WTC11 (cell line): ENCODE measurements around the gene TARDBP. TPM values are rescaled to one million over a fixed set of nuclear protein-coding genes. Genes with fewer than 3 reads are reported as not detected.
"Not testable (repeated sequence)": the region's sequence is repeated elsewhere in the genome, so short reads cannot be mapped to it uniquely, and the experiment has no call there.

Experiments used
- ATAC-seq: fragments of 200-7000 bp; cut with Tn5 transposase; 2 replicates; pipeline ENCODE4 v1.10.0; 2021; ENCODE audit warnings: mild to moderate bottlenecking, moderate library complexity
- CTCF ChIA-PET: fragments of 300-600 bp; sonication (Branson Sonifier 250); formaldehyde crosslinking; loops from one replicate; lab custom pipeline; 2021; ENCODE audit warnings: antibody characterized with exemption; lab: Charles Lee
- POLR2A ChIA-PET: fragments of 350-600 bp; sonication (Branson Sonifier 250); formaldehyde crosslinking; loops from one replicate; lab custom pipeline; 2021; ENCODE audit warnings: antibody characterized with exemption; lab: Charles Lee
- DNase-seq: peaks from one replicate; pipeline ENCODE4 v3.0.0; 2021; ENCODE audit warnings: low spot score
- H3K27ac Mint-ChIP-seq: 2 replicates; pipeline ENCODE4 v1.8.0; 2021; ENCODE audit warnings: mixed read lengths
- H3K27me3 Mint-ChIP-seq: 2 replicates; pipeline ENCODE4 v1.8.0; 2021; ENCODE audit warnings: low read depth, mild to moderate bottlenecking, moderate library complexity, mixed read lengths
- H3K36me3 Mint-ChIP-seq: 2 replicates; pipeline ENCODE4 v1.8.0; 2021; ENCODE audit warnings: mixed read lengths
- H3K4me1 Mint-ChIP-seq: 2 replicates; pipeline ENCODE4 v1.8.0; 2022; ENCODE audit warnings: mixed read lengths
- H3K4me3 Mint-ChIP-seq: 2 replicates; pipeline ENCODE4 v1.8.0; 2021; ENCODE audit warnings: mild to moderate bottlenecking, moderate library complexity, mixed read lengths
- H3K9me3 Mint-ChIP-seq: 2 replicates; pipeline ENCODE4 v1.8.0; 2021; ENCODE audit warnings: mixed read lengths
- ATF2 ChIP-seq: sonication (generic); formaldehyde crosslinking; IDR thresholded peaks from 2 replicates; pipeline ENCODE4 v1.8.1; 2022; ENCODE audit warnings: low read depth, missing genetic modification reagents, borderline replicate concordance
- CREM ChIP-seq: sonication (generic); formaldehyde crosslinking; IDR thresholded peaks from 2 replicates; pipeline ENCODE4 v1.8.1; 2022; ENCODE audit warnings: mild to moderate bottlenecking, missing genetic modification reagents, moderate library complexity
- EMX1 ChIP-seq: fragments of 250-450 bp; sonication (Bioruptor Pico); IDR thresholded peaks from 2 replicates; pipeline ENCODE4 v1.8.0; 2021; ENCODE audit warnings: mild to moderate bottlenecking
- ERG ChIP-seq: fragments of 250-450 bp; sonication (Bioruptor Pico); IDR thresholded peaks from 2 replicates; pipeline ENCODE4 v1.8.0; 2021; ENCODE audit warnings: mild to moderate bottlenecking
- FOXJ3 ChIP-seq: sonication (generic); formaldehyde crosslinking; IDR thresholded peaks from 2 replicates; pipeline ENCODE4 v1.9.0; 2021; ENCODE audit warnings: missing genetic modification reagents, mild to moderate bottlenecking, borderline replicate concordance
- GRHL2 ChIP-seq: fragments of 250-450 bp; sonication (Bioruptor Pico); IDR thresholded peaks from 2 replicates; pipeline ENCODE4 v1.8.0; 2022; ENCODE audit warnings: mild to moderate bottlenecking, moderate library complexity; ENCODE audit not compliant: insufficient replicate concordance, severe bottlenecking
- GTF2I ChIP-seq: fragments of 250-450 bp; sonication (Bioruptor Pico); conservative IDR thresholded peaks from 2 replicates; pipeline ENCODE4 v1.4.0; 2021; ENCODE audit warnings: mild to moderate bottlenecking
- HMGXB4 ChIP-seq: sonication (generic); formaldehyde crosslinking; IDR thresholded peaks from 2 replicates; pipeline ENCODE4 v1.8.1; 2023; ENCODE audit warnings: mild to moderate bottlenecking, moderate library complexity, missing genetic modification reagents
- PRRX2 ChIP-seq: fragments of 250-450 bp; sonication (Bioruptor Pico); IDR thresholded peaks from 2 replicates; pipeline ENCODE4 v1.8.0; 2021; ENCODE audit warnings: mild to moderate bottlenecking
- USF2 ChIP-seq: sonication (generic); formaldehyde crosslinking; IDR thresholded peaks from 2 replicates; pipeline ENCODE4 v1.8.1; 2023; ENCODE audit warnings: mild to moderate bottlenecking, missing genetic modification reagents, moderate library complexity
- ZNF263 ChIP-seq: sonication (generic); formaldehyde crosslinking; IDR thresholded peaks from 2 replicates; pipeline ENCODE4 v1.8.1; 2022; ENCODE audit warnings: low read depth, mild to moderate bottlenecking, moderate library complexity, missing genetic modification reagents
- ZNF281 ChIP-seq: sonication (generic); formaldehyde crosslinking; IDR thresholded peaks from 2 replicates; pipeline ENCODE4 v1.8.0; 2023; ENCODE audit warnings: mild to moderate bottlenecking, missing genetic modification reagents
- ZNF317 ChIP-seq: sonication (generic); formaldehyde crosslinking; IDR thresholded peaks from 2 replicates; pipeline ENCODE4 v1.8.1; 2023; ENCODE audit warnings: low read depth, mild to moderate bottlenecking, moderate library complexity, missing genetic modification reagents, borderline replicate concordance
- ZNF416 ChIP-seq: fragments of 250-450 bp; sonication (Bioruptor Pico); IDR thresholded peaks from 2 replicates; pipeline ENCODE4 v1.9.0; 2021; ENCODE audit warnings: mild to moderate bottlenecking, inconsistent platforms
- ZNF425 ChIP-seq: fragments of 250-450 bp; sonication (Bioruptor Pico); conservative IDR thresholded peaks from 2 replicates; pipeline ENCODE4 v1.9.0; 2021; ENCODE audit warnings: mild to moderate bottlenecking
- total RNA-seq: library from RNA; stranded (reverse); gene quantifications from 3 replicates; pipeline ENCODE4 v1.2.3, GENCODE V29; 2021

TARDBP gene
- total RNA-seq, 1 experiment from 2014 or later, result 228 TPM

GRCh38 chr1:10989095-10989494 is 23.4 kb upstream of the TARDBP start:
- no peaks in the 10 kb centered on the region for H3K36me3 Mint-ChIP-seq
- H3K27me3 Mint-ChIP-seq, result no peaks in the 10 kb centered on the region
- H3K27ac Mint-ChIP-seq, result peak overlapping the region; percentile 5; the same call in 1 of the 2 replicates
- peaks cover 9% of the 10 kb centered on the region for H3K4me1 Mint-ChIP-seq
- DNase-seq, result no peak
- TF ChIP-seq ATF2, result no peak
- no peak for TF ChIP-seq ZNF425
- TF ChIP-seq ZNF416, result no peak
- no peak for TF ChIP-seq ZNF317 (CRISPR knock-in tag)
- ChIA-PET POLR2A (no interaction called here), CTCF (interaction anchor here (0.8 kb wide), 1 partner anchor 9 kb away, joined by 4 read pairs; no protein-coding TSS in a partner anchor)
- ATAC-seq, result no peak
- no peaks in the 10 kb centered on the region for H3K9me3 Mint-ChIP-seq
- no peak overlapping the region for H3K4me3 Mint-ChIP-seq

GRCh38 chr1:10989920-10990516 is 22.4 kb upstream of the TARDBP start:
- CTCF ChIA-PET, result interaction anchor here (1.8 kb wide), 1 partner anchor 10 kb away, joined by 7 read pairs; no protein-coding TSS in a partner anchor
- peak overlapping the region; percentile 57; the same call in 1 of the 2 replicates for H3K27ac Mint-ChIP-seq
- H3K4me1 Mint-ChIP-seq, H3K27me3 Mint-ChIP-seq, H3K36me3 Mint-ChIP-seq, H3K4me3 Mint-ChIP-seq, DNase-seq, POLR2A ChIA-PET, H3K9me3 Mint-ChIP-seq: not testable (repeated sequence)
- ATAC-seq, result peak; percentile 76

GRCh38 chr1:10990828-10991227 is 21.6 kb upstream of the TARDBP start:
- Mint-ChIP-seq H3K9me3 (no peaks in the 10 kb centered on the region), H3K36me3 (no peaks in the 10 kb centered on the region)
- CTCF ChIA-PET, result interaction anchor here (1.8 kb wide), 1 partner anchor 10 kb away, joined by 7 read pairs; no protein-coding TSS in a partner anchor
- no peak for ATAC-seq
- TF ChIP-seq FOXJ3 (CRISPR knock-in tag), result no peak
- TF ChIP-seq GTF2I (CRISPR knock-in tag), result no peak
- TF ChIP-seq EMX1 (CRISPR knock-in tag), result no peak
- TF ChIP-seq HMGXB4 (CRISPR knock-in tag), result no peak
- TF ChIP-seq, all 79 proteins: peak for 0
- POLR2A ChIA-PET, result no interaction called here
- H3K27ac Mint-ChIP-seq, result no peak overlapping the region
- H3K4me1 Mint-ChIP-seq, result peaks cover 9% of the 10 kb centered on the region
- H3K27me3 Mint-ChIP-seq, result no peaks in the 10 kb centered on the region
- no peak overlapping the region for H3K4me3 Mint-ChIP-seq
- no peak for DNase-seq

- POLR2A ChIA-PET, CTCF ChIA-PET, H3K9me3 Mint-ChIP-seq, H3K36me3 Mint-ChIP-seq, H3K4me1 Mint-ChIP-seq, H3K27ac Mint-ChIP-seq, H3K4me3 Mint-ChIP-seq, H3K27me3 Mint-ChIP-seq, DNase-seq, ATAC-seq: not testable (repeated sequence)
These were observed 20.4 kb upstream of the TARDBP start for GRCh38 chr1:10992004-10992403.

GRCh38 chr1:10992864-10993263 is 19.6 kb upstream of the TARDBP start:
- ChIA-PET POLR2A (no interaction called here), CTCF (interaction anchor here (1.1 kb wide), 1 partner anchor 45 kb away, joined by 3 read pairs; no protein-coding TSS in a partner anchor)
- Mint-ChIP-seq H3K27me3 (no peaks in the 10 kb centered on the region), H3K4me3 (no peak overlapping the region), H3K27ac (no peak overlapping the region), H3K9me3 (no peaks in the 10 kb centered on the region), H3K4me1 (peaks cover 9% of the 10 kb centered on the region), H3K36me3 (no peaks in the 10 kb centered on the region)
- no peak for DNase-seq
- ATAC-seq, result no peak
- TF ChIP-seq GRHL2 (CRISPR knock-in tag) (no peak), ZNF263 (CRISPR knock-in tag) (no peak), PRRX2 (CRISPR knock-in tag) (no peak), ERG (CRISPR knock-in tag) (no peak), ZNF281 (CRISPR knock-in tag) (no peak), CREM (CRISPR knock-in tag) (no peak), USF2 (CRISPR knock-in tag) (no peak)
